Right kidney (tissue), 1 donor: ENCODE data around the gene IL12B.
A peak's percentile ranks its signal among the peaks of the same experiment; 100 is the strongest.
"Not testable (repeated sequence)": the region's sequence is repeated elsewhere in the genome, so short reads cannot be mapped to it uniquely, and the experiment has no call there.

Experiments
- DNase-seq: peaks from one replicate; pipeline ENCODE4 v3.0.0-alpha.2; 2016

IL12B gene

DNA sequence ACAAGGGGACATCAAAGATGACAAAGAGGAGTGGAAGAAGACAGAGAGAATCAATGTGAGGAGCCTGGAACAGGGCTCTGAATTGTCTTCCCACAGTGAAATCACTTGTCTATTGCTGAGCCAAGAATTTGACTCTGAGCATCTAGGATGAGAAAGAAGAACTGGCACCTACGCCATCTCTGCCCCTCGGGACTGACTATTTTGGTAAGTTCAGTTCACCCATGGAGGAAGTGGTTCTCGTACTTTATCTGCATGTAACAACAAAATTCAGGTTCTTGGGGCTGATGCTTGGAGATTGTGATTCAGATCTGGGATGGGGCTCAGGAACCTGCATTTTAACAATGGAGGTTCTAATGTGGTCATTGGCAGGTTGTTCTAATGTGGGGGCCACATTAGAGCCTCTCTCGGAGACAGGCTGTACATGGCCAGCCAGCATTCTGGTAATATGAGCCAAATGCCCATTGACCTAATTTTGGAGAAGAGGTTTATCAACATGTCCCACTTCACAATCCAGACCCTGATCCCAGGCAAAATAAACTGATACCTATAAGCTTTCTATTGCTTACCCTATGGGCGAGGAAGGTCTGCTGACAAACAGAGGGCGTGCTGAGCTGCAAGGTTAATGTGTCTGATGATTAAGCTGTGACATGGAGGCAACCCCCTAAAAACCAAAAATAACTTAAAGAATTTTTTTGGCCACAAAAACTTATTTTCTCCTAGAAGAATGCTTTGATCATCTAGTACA, 2.7 kb upstream of the IL12B start:
- no peak for DNase-seq

DNA sequence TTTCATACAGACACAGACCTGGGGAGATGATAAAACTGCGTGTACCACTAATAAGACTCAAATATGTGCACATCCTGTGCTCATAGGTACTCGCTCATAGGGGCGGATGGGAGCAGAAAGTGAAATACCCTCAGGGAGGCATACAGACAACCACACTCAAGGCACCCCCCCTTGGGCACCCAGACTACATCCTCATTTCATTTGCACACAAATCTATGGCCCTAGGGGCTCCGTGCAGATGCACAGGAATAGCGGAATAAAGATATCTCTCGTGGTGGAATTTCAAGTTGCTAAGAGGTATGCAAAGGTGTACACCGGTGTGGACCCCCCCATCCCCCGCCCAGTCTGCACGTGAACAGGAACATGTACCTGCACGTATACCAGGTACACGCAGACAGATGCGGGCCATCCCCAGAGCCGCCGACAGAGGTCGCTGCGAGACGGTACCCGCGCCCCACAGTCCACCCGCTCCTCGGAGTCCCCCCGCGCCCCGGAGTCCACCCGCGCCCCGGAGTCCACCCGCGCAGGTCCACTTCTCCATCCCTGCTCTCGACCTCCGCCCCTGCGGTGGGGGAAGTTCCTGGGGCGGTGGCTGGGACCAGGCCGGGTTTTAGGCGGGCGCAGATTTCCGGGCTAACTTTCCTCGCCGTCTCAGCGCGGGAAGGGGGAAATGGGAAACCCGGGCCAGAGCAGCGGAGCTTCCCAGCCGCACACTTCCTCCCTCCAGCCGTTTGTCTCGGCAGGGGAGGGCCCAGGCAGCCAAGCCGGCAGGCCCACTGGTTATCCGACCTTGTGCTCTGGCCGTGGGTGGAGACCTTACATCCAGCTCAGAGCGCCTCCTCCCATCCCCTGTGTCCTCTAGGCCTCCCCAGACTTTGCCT, 1.0 kb upstream of the IL12B start:
- peak; percentile 74 for DNase-seq

DNA sequence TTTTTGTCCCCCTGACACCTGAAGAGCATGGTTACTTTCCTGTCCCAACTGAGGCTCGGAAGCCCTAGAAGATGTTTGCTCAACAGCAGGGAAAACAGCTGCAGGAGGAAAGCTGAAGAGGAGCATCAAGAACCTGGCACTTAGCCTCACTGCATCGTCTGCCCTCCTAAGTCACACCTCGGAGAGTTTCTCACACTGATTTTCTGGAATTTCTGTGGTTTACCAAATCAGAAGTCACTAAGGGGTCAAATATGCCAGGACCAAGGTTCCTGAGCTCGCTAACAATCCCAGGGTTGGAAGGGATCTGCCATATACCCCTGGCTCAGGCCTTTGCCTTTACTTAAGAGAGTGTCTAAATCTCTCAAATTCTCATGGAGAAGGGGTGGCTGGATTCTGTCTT, 5.3 kb downstream of the IL12B start:
- no peak for DNase-seq

DNA sequence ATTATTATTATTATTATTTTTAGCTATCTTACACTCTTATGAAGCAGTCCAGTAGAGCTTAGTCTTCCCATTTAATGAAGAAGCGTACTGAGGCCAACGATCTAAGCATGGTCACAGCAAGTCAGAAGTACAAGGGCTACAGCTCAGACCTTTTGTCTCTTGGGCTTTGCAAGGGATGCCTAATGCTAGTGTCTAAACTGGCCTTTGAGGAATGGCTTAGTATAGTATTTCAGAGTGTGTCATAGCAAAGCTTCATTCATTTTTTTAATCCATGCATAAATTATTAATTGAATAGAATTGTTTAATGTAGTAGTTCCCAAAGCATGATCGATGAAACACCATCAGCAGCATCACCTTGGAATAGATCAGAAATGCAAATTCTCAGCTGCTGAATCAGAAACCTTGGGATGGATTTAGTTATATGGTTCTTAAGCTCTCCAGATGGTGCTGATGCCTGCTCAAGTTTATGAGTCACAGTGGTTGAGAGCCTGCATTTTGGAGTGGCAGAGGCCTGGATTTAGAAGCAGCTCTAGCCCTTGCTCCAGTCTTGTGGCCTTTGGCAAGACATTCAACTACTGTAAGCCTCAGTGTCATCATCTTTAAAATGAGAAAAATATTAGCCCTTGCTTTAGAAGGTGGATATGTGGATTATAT, 6.1 kb downstream of the IL12B start:
- no peak for DNase-seq

DNA sequence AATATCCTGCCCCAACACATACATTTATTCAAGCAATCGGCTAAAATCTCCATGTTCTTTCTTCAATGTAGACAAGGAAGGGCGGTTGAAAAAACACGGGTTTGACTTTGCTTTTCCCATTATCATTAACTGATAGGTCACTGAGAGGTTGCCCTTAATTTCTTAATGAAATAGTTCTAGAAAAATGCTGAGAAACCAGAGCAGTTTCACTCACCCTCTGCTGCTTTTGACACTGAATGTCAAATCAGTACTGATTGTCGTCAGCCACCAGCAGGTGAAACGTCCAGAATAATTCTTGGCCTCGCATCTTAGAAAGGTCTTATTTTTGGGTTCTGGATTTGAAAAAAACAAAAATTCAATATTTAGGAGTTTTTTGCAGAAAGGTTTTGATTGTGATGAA, 8.1 kb downstream of the IL12B start:
- no peak for DNase-seq

DNA sequence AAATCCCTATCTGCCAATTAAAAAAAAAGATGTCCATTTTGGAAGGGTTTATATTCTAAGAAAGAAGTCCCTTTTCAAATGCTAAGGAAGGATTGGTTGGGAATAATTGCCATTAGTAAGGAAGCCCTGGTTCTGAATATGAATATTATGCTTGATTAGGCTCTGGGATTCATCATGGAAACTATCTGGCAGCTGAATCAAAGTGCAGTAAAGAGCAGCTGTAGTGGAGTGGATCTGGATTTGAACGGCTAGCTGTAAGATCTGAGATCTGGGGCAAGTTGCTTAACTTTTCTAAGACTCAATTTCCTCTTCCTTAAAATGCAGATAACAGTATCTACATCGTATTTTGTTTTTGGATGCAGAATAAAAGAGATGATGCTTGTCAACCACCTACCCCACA, 10.5 kb downstream of the IL12B start:
- no peak for DNase-seq

DNA sequence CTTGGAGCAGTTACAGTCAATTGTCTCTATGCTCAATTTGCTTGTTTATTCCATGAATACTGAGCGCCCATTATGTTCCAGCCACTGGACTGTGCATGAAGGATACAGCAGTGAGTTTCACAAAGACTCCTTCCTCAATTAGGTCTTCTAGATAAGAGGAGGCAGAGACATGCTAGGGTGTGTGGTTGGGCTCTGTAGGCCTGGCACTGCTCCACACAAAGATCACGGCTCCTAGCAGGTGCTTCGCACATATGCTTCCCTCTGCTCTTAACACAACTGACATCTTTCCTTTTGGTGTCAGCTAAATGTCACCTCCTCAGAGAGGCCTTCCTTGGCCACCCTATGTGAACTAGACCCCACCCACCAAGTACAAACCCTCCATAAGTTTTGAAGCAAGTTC, 10.9 kb downstream of the IL12B start:
- DNase-seq, result no peak

DNA sequence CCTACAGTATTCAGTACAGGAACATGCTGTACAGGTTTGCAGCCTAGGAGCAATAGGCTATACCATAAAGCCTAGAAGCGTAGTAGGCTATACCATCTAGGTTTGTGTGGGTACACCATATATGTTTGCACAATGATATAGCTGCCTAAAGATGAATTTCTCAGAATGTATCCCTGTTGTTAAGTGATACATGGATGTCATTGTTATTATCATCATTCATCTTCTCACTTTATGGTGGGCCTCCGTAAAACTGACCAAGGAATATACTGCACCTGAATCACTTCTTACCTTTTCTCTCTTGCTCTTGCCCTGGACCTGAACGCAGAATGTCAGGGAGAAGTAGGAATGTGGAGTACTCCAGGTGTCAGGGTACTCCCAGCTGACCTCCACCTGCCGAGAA, 11.8 kb downstream of the IL12B start:
- DNase-seq, result no peak

DNA sequence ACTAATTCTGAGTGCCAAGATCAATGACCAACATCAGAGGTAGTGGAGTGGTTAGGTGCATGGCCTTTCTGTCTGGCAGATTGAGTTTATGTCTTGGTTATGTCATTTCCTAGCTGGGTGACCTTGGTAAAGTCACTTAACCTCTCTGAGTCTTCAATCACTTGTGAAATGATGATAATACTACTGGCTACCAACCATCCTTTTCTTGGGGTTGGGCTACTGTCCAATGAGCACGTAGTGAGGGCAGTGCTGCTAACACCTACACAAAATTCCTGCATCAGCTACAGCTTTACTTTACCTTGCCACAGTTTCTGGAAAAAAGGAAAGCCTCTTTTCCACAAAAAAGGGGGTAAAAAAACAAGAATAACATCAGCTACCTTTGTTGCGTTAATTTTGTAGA, 12.4 kb downstream of the IL12B start:
- DNase-seq, result no peak

DNA sequence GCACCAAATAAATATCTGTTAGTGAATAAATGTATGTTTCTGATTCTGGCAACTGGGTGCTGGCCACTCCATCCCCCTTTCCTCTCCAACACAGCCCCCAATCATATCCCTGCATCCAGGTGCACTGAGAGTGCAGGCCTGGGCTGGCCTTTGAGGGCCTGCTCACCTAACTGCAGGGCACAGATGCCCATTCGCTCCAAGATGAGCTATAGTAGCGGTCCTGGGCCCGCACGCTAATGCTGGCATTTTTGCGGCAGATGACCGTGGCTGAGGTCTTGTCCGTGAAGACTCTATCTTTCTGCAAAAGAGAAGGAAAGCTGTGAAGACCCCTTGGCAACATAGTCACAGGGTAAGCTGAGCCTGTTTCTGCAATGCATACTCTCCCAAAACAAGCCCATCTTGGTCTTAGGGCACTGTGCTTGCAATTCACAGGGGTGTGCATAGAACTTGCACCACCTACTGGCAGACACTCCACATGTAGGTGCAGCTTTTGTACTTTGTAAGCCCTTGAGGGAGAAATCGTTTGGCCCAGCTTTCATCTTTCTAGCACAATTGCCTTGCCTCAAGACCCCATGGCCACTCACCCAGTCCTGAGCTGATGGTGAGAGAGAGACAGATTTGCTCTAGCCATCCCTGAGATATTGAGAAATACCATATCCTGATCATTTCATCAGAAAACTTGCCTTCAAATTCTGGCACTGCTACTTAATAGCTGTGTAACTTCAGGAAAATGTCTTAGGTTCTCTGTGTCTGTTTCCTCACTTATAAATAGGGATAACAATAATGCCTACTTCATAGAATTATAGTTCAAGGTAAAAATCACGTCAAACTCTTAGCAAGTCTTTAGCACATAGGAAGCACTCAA, 13.5 kb downstream of the IL12B start:
- DNase-seq, result no peak

DNA sequence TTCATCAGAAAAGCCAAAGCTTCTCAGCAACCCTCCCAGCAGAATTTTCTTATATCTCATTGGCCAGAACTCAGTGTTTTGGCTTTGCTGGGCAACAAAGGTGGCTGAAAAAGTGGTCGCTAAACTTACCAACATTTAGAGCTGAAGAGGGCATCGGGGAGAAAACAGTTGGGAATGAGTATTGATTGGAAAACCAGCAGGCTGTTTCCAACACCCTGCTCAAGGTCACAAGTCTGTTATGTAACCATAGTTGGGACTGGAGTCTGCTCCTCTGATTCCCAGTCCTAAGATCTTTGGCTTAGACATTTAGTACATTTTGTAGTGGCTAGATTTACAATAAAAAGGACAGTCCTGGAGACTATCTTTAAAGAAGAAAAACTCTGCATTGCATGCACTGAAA, 17.1 kb downstream of the IL12B start:
- DNase-seq, result no peak

DNA sequence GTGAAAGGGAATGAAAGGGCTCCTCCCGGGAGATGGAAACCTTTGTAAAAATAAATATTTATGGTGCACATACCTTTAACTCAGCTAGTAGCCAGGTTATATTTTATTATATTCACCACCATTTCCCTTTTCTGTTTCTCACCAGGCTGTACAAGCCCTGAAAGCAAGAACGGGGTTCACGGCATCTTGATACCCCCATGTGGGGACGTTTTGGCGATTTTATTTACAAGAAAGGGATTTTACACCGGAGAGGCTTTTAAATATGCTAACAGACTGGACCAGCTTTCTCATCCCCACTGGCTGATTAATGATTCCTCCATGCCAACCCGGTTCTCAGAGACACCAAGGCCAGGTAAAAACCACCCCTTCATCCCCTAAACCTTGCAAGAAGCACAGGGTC, 19.2 kb downstream of the IL12B start:
- no peak for DNase-seq

DNA sequence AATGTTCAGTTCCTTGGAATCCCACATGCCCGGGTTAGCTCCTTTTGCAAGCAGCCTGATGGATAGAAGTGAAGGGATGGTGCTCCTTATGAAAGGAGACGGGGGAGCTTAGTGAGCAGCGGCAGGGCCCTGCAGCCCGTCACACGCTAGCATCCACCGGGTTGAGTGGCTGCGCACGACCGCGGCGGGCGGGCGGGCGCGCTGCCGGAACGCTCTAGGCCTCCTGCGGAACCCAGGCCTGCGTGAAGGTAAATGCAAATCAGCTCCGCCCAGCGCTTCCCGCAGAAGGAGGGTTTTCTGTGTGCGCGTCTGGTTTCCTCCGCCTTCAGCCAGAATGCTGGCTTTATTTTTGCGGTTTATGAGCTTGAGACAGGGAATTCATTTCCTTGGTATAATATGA, 19.8 kb downstream of the IL12B start:
- DNase-seq, result peak; percentile 44

DNA sequence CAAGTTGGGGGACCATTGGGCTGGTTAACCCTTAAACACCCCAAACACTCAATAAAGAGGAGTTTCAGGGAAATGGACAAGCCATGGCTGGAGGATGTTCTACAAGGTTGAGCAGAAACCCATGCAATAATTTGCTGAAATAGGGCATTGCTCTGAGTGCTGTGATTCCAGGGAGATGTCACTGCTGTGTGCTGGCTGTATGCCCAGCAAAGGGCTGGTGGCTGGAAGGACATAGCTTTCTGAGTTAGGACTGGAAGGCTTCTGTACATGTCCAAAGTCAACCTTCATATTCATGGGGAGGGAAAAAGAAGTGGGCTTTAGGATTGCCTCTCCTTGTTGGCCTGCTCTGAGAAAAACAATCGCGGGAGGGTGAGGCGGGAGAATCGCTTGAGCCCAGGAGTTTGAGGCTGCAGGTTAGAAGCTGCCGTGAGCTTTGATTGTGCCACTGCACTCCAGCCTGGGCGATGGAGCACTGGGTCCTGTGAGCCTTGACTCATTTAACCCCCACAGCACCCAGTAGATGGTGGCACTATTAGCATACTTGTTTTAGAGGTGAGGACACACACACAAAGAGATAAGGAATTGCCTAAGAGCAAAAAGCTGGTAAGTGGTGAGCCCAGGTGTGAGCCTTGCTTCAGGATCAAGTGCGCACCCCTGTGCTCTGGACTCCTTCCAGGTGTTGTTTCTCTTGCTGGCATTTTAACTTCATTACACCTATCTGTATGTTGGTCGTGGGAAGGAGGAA, 20.4 kb downstream of the IL12B start:
- no peak for DNase-seq

DNA sequence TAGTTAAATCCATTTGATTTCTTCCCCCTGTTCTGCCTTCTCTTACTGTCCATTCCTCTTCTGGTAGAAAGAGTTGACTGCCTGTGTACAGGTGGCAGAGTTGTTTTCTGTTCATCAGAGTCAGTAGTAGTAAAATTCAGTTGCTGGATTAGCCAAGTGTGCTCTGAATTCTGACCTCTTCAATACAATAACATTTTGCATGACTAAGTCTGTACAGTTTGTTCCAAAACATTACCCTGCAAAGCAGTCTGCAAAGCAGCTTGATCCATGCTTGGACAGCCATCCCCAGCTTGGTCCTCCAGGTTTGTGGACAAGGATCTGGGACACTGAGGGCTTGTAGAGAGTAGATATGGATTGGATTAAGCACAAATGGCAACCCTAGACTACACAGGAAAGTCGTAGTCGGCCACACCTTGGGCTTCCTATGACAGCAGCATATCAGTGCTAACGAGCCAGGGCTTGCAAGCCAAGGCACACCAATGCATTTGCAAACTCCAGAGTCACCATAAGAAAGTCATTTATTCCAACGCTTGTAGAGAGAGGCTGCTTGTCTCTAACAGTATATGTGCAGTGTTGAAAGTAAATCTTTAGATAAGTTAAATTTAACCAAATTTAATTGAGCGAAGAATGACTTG, 25.2 kb downstream of the IL12B start:
- DNase-seq, result no peak

DNA sequence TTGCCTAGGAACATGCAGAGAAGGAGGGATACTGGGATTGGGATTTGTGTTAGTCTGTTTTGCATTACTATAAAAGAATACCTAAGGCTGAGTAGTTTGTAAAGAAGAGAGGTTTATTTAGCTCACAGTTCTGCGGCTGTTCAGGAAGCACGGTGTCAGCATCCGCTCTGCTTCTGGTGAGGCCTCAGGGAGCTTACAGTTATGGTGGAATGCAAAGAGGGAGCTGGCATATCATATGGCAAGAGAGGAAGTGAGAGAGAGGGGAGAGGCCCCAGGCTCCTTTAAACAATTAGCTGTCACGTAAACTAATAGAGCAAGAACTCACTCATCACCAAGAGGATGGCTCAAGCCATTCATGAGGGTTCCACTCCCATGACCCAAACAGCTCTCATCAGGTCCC, 27.0 kb downstream of the IL12B start:
- DNase-seq, result no peak

DNA sequence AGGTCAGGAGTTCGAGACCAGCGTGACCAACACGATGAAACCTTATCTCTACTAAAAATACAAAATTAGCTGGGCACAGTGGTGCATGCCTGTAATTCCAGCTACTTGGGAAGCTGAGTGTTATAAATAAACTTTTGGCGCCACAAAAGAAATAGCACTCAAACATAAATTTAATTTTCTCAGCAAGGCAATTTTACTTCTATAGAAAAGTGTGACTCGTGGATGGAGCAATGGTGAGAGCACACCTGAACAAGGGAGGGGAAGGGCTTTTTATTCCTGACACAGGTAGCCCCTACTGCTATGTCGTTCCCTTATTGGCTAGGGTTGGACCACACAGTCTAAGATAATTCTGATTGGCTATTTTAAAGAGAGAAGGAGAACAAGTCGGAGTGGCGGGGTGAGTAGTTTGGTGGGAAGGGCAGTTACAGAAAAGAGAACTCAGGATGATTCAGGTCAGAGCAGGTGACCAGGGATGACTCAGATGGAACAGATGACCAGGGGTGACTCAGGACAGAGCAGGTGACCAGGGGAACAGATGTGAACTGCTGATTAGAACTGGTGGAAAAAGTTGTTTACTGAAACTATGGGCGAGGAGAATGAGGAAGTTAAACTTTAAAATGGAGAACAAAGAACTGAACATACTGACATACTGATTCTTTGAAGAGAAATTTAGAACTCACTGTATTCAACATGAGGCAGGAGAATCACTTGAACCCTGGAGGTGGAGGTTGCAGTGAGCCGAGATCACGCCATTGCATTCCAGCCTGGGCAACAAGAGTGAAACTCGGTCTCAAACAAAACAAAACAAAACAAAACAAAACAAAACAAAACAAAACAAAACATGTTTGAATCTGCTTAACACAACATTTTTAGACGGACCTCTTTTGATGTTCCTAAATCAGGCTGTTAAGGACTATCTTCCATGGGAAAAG, 28.1 kb downstream of the IL12B start:
- DNase-seq, result not testable (repeated sequence)

DNA sequence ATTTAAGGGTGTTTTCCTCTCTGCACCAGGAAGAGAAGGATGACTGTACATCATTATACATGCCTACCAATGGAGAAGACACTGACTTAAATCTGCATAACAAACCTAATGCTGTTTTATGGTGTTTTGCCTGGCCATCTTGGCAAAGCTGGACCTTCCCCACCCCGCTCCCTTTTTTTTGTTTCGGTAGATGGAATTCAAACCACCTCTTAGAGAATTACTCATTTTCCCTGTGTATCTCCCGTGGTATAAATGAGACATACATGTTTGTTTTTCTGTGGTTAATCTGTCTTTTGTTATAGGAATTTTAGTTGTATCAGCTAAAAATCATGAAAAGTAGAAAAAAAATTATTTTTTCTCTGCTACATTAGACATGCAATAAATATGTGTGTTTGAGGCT, 28.8 kb downstream of the IL12B start:
- no peak for DNase-seq

DNA sequence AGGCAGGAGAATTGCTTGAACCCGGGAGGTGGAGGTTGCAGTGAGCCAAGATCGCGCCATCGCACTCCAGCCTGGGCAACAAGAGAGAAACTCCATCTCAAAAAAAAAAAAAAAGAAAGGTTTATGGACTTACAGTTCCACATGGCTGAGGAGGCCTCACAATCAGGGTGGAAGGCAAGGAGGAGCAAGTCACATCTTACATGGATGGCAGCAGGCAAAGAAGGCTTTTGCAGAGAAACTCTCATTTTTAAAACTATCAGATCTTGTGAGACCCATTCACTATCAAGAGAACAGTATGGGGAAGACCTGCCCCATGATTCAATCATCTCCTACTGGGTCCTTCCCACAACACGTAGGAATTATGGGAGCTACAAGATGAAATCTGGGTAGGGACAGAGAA, 33.0 kb downstream of the IL12B start:
- not testable (repeated sequence) for DNase-seq

DNA sequence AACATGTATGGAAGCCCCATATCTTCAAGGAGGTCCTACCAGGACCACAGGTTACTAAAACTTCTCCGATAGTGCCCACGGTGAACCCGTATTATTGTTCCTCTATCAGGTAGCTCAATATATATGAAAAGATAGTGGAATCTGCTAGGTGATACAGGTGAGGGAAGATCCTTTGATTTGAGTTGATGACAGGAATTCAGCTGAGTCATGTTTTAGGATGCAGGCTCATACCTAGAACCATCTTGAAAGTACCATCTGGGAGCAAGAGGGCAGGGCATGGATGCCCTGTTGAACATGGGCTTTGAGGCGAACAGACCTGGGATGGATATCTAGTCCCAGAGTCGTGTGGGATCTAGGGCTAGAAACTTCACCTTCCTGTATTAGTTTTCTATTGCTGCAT, 35.4 kb downstream of the IL12B start:
- DNase-seq, result no peak
